Measurements from ENCODE around the gene GRIA3. TPM values are rescaled to one million over a fixed set of nuclear protein-coding genes. Genes with fewer than 3 reads are reported as not detected.

The GRIA3 gene
- total and polyA plus RNA-seq, 10 of the 15 experiments (the other 5 are each of a cell fraction or from before 2014, with no cell fraction given), result 0.45 to 4.3 (median 2.2) TPM

DNA sequence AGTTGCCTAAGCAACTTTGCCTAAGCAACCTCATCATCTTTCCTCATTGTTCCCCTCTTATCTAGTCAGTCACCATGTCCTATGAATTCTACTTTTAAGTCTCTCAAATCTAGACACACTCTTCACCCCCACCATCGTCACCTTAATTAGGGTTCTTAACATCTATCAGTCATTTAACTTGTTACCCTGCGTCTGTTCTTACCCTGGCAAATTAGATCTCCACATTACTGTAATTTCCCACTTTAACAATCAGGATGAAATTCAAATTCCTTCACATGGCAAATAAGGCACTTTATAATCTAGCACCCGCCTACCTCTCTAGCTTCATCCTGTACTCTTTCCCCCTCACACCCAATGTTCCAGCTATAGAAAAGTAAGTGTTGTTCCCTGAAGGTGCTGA lies 221.2 kb downstream of the GRIA3 start:
- 77% methylated on average over 3 of the region's 3 CpGs for WGBS (ENCODE audit: insufficient coverage, insufficient replicate concordance, low lambda C conversion rate, missing lambda C conversion rate)
- ChIA-PET CTCF (interaction anchor here (0.9 to 11.1 kb wide), 5 partner anchors 10 to 153 kb away, joined by 3 to 115 read pairs (median 4); no protein-coding TSS in a partner anchor), RAD21 (ENCODE audit: unreplicated experiment) (interaction anchor here (1.2 to 8.0 kb wide), 6 partner anchors 11 to 225 kb away, joined by 3 to 145 read pairs (median 4); no protein-coding TSS in a partner anchor), SMC1A (ENCODE audit: uncharacterized antibody, unreplicated experiment) (interaction anchor here (0.6 to 13.8 kb wide), 7 partner anchors 15 to 82 kb away, joined by 3 to 208 read pairs (median 6); no protein-coding TSS in a partner anchor), POLR2A (interaction anchor here (8.4 kb wide), 1 partner anchor 46 kb away, joined by 82 read pairs; no protein-coding TSS in a partner anchor)
- H3K4me1 ChIP-seq (ENCODE audit: control insufficient read depth, insufficient read depth, low read length), result peaks cover 9% of the 10 kb centered on the region
- in situ Hi-C loops (cut with MboI), result no loop called here
- no peaks in the 10 kb centered on the region for H3K9me3 ChIP-seq (replicated peaks; ENCODE audit: control insufficient read depth, insufficient read depth, low read length)
- intact Hi-C loops (cut with micrococcal nuclease; ENCODE audit: unreplicated experiment), result loop anchor here (10.0 kb wide), 1 partner anchor 1130 kb away; no protein-coding TSS in a partner anchor
- H3K4me2 ChIP-seq (ENCODE audit: control insufficient read depth, insufficient read depth), result no peak overlapping the region
- BruUV-seq (replicated peaks), result no TSS peak
- H4K20me1 ChIP-seq (ENCODE audit: control insufficient read depth, insufficient read depth), result no peaks in the 10 kb centered on the region
- no peak overlapping the region for H3K4me3 ChIP-seq
- H3K79me2 ChIP-seq (ENCODE audit: control insufficient read depth, insufficient read depth, low read length), result no peaks in the 10 kb centered on the region
- H3K27ac ChIP-seq (ENCODE audit: control insufficient read depth, insufficient read depth), result no peak overlapping the region
- H3K27me3 ChIP-seq (replicated peaks in 1 of 2; ENCODE audit: control insufficient read depth in 2 of 2, insufficient read depth in 2 of 2, low read length in 1 of 2), result no peaks in the 10 kb centered on the region
- ATAC-seq, result no peak
- DNase-seq (ENCODE audit: low read depth, low spot score), result no peak
- H3K9ac ChIP-seq (ENCODE audit: control insufficient read depth, insufficient read depth, low read length), result no peak overlapping the region
- H2AFZ ChIP-seq (ENCODE audit: control insufficient read depth, low read depth, low read length), result no peak overlapping the region
- no peak for FAIRE-seq
- no peaks in the 10 kb centered on the region for H3K36me3 ChIP-seq (ENCODE audit: control insufficient read depth in 2 of 2, insufficient read depth in 2 of 2, low read length in 1 of 2)
- TF ChIP-seq, protein P1, sequence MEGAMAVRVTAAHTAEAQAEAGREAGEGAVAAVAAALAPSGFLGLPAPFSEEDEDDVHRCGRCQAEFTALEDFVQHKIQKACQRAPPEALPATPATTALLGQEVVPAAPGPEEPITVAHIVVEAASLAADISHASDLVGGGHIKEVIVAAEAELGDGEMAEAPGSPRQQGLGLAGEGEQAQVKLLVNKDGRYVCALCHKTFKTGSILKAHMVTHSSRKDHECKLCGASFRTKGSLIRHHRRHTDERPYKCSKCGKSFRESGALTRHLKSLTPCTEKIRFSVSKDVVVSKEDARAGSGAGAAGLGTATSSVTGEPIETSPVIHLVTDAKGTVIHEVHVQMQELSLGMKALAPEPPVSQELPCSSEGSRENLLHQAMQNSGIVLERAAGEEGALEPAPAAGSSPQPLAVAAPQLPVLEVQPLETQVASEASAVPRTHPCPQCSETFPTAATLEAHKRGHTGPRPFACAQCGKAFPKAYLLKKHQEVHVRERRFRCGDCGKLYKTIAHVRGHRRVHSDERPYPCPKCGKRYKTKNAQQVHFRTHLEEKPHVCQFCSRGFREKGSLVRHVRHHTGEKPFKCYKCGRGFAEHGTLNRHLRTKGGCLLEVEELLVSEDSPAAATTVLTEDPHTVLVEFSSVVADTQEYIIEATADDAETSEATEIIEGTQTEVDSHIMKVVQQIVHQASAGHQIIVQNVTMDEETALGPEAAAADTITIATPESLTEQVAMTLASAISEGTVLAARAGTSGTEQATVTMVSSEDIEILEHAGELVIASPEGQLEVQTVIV (IDR thresholded peaks at IDR 0.05; ENCODE audit: borderline replicate concordance, partially characterized antibody), result no peak
- TF ChIP-seq SUPT20H (IDR thresholded peaks at IDR 0.05; ENCODE audit: borderline replicate concordance, control insufficient read depth, low read depth, low read length), result no peak
- TF ChIP-seq, protein P2, sequence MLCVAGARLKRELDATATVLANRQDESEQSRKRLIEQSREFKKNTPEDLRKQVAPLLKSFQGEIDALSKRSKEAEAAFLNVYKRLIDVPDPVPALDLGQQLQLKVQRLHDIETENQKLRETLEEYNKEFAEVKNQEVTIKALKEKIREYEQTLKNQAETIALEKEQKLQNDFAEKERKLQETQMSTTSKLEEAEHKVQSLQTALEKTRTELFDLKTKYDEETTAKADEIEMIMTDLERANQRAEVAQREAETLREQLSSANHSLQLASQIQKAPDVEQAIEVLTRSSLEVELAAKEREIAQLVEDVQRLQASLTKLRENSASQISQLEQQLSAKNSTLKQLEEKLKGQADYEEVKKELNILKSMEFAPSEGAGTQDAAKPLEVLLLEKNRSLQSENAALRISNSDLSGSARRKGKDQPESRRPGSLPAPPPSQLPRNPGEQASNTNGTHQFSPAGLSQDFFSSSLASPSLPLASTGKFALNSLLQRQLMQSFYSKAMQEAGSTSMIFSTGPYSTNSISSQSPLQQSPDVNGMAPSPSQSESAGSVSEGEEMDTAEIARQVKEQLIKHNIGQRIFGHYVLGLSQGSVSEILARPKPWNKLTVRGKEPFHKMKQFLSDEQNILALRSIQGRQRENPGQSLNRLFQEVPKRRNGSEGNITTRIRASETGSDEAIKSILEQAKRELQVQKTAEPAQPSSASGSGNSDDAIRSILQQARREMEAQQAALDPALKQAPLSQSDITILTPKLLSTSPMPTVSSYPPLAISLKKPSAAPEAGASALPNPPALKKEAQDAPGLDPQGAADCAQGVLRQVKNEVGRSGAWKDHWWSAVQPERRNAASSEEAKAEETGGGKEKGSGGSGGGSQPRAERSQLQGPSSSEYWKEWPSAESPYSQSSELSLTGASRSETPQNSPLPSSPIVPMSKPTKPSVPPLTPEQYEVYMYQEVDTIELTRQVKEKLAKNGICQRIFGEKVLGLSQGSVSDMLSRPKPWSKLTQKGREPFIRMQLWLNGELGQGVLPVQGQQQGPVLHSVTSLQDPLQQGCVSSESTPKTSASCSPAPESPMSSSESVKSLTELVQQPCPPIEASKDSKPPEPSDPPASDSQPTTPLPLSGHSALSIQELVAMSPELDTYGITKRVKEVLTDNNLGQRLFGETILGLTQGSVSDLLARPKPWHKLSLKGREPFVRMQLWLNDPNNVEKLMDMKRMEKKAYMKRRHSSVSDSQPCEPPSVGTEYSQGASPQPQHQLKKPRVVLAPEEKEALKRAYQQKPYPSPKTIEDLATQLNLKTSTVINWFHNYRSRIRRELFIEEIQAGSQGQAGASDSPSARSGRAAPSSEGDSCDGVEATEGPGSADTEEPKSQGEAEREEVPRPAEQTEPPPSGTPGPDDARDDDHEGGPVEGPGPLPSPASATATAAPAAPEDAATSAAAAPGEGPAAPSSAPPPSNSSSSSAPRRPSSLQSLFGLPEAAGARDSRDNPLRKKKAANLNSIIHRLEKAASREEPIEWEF (IDR thresholded peaks at IDR 0.05; ENCODE audit: insufficient replicate concordance, low read depth, low read length), result no peak
- no peak for TF ChIP-seq YBX1 (IDR thresholded peaks at IDR 0.05)
- TF ChIP-seq STAT1 (conservative IDR thresholded peaks at IDR 0.05), result no peak
- no peak for TF ChIP-seq CHD1 (IDR thresholded peaks at IDR 0.05; ENCODE audit: low read depth, low read length)
- TF ChIP-seq, protein P3, sequence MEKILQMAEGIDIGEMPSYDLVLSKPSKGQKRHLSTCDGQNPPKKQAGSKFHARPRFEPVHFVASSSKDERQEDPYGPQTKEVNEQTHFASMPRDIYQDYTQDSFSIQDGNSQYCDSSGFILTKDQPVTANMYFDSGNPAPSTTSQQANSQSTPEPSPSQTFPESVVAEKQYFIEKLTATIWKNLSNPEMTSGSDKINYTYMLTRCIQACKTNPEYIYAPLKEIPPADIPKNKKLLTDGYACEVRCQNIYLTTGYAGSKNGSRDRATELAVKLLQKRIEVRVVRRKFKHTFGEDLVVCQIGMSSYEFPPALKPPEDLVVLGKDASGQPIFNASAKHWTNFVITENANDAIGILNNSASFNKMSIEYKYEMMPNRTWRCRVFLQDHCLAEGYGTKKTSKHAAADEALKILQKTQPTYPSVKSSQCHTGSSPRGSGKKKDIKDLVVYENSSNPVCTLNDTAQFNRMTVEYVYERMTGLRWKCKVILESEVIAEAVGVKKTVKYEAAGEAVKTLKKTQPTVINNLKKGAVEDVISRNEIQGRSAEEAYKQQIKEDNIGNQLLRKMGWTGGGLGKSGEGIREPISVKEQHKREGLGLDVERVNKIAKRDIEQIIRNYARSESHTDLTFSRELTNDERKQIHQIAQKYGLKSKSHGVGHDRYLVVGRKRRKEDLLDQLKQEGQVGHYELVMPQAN (conservative IDR thresholded peaks at IDR 0.05), result no peak
- TF ChIP-seq, protein P4, sequence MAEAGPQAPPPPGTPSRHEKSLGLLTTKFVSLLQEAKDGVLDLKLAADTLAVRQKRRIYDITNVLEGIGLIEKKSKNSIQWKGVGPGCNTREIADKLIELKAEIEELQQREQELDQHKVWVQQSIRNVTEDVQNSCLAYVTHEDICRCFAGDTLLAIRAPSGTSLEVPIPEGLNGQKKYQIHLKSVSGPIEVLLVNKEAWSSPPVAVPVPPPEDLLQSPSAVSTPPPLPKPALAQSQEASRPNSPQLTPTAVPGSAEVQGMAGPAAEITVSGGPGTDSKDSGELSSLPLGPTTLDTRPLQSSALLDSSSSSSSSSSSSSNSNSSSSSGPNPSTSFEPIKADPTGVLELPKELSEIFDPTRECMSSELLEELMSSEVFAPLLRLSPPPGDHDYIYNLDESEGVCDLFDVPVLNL (IDR thresholded peaks at IDR 0.05; ENCODE audit: low read depth, low read length), result no peak
- no peak for TF ChIP-seq SUZ12 (IDR thresholded peaks at IDR 0.05; ENCODE audit: unreplicated experiment)
- no peak for TF ChIP-seq NBN (IDR thresholded peaks at IDR 0.05)
- no peak for TF ChIP-seq CHD4 (IDR thresholded peaks at IDR 0.05)
